HG02973 (cell line): Measurements from ENCODE around the gene ZNF462.
A peak's percentile ranks its signal among the peaks of the same experiment; 100 is the strongest.

Experiments
- ATAC-seq: cut with Tn5 transposase; IDR thresholded peaks from one replicate; pipeline ENCODE4 v1.9.1; 2021; ENCODE audit warnings: moderate library complexity; ENCODE audit not compliant: unreplicated experiment

Gene ZNF462

DNA sequence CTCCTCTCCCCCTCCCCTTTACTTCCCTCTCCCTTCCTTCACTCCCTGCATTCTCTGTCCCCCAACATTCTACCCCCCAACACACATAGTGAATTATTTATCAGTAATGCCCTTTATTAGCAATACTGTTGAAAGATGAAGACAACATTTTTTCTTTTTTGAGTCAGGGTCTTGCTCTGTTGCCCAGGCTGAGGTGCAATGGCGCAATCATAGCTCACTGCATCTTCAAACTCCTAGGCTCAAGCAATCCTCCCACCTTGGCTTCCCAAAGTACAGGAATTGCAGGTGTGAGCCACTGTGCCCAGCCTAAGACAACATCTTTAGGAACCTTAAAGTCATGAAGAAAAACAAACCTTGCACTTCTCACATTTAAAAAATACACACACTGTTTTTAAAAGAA lies 130.6 kb downstream of the ZNF462 start:
- ATAC-seq = no peak

GRCh38 chr9:106994463-106994862 lies 131.5 kb downstream of the ZNF462 start:
- ATAC-seq = no peak

DNA sequence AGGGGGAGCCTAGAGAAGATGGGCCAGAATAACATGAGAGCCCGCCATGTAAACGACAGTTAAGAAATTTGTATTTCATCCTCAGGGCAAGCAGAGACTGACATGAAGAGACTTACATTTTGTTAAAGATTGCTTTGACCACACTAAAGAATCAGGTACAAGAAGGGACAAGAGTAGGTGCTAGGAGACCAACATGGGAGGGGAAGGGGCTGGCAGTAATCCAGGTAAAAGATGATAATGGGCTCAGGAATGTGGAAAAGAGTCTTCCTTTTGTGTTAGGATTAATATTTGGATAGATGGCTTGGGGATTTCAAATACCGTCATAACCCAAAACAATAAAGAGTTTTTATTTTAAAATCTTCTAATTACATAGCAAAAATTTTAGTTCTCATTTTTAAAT lies 137.3 kb downstream of the ZNF462 start:
- no peak for ATAC-seq

DNA sequence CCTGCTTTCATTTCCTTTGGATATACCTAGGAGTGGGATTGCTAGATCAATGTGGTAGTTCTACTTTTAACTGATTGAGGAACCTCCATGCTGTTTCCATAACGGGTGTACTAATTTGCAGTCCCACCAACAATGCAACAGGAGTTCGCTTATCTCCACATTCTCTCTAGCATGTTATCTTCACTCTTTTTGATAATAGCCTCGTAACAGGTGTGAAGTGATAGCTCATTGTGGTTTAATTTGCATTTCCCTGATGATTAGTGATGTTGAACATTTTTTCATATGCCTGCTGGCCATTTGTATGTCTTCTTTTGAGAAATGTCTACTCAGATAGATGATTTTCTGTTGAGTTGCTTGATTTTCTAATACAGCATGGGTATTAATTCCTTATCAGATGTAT lies 142.2 kb downstream of the ZNF462 start:
- no peak for ATAC-seq

- ATAC-seq = no peak
These were observed 144.4 kb downstream of the ZNF462 start for GRCh38 chr9:107007402-107007801.

- no peak for ATAC-seq
These were observed 145.0 kb downstream of the ZNF462 start for GRCh38 chr9:107008011-107008410.

DNA sequence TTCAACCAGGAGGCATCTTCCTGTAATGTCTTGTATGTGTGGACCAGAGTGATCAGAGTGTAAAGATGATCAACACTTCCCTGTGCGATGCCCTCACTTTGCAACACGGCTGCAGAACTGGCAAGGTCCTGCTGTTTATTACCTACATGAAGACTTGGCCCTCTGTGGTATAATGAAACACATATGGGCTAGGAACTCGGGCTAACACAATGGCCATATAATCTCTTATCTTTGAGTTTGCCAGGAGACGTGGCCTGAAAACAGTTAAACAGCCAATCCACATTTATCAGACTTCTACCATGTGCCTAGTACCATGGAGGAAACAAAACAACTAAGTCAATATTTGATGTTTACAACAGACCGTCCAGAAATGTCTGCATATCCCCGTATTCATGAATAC lies 145.5 kb downstream of the ZNF462 start:
- ATAC-seq = no peak

- no peak for ATAC-seq
These were observed 153.4 kb downstream of the ZNF462 start for GRCh38 chr9:107016383-107016782.

DNA sequence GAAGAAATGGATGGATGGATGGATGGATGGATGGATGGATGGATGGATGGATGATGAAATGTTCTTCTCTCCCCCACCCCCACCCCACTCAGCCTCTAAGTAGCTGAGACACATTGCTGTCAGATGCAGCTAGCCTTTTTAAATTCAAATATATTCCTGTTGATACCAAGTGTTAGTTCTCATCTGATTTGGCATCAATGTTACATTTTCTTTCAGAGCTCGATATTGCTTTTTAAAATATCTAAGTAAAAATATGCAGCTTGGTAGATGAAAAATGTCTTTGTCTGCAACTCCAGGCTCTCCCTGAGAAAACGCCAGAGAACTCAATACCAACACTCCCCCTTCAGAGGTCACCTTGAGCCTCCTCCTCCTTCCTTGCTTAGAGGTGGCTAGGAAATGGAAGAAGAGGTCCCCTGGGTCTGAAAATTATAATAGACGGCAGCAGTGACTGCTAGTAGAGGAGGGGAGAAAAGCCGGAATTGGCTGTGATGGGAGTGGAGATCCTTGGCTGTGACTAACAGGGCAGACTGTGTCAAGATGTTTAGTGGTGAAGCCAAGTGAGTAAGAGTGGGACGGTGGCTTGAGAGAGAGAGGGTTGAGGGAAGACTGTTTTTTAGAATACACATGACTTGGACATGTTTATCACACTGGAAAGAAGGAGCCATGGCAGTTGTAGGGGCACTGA lies 156.0 kb downstream of the ZNF462 start:
- ATAC-seq = no peak

DNA sequence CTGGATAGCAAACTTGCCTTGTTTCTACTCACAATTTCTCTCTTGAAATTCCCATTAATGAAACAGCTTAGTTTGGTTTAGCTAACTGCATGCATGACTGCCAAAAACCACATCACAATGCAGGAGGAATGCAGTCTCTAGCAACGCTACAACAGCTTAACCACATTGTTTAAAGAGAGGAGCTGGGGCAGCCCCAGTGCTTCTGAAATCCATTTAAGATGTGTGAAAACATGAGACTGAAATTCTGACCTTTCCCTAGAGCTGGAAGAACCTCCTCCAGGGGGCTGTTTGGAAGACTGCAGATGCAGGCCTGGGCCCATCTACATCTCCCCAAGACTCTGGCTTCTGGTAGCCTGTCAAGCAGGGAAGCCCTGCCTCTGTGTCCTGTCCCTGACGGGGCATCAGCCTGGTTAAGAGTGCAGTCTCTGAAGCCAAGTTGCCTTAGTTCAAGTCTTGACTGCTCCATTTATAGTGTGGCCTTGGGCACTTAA lies 157.1 kb downstream of the ZNF462 start:
- no peak for ATAC-seq

- peak; percentile 80 for ATAC-seq
These were observed 161.2 kb downstream of the ZNF462 start for GRCh38 chr9:107024193-107024592.

DNA sequence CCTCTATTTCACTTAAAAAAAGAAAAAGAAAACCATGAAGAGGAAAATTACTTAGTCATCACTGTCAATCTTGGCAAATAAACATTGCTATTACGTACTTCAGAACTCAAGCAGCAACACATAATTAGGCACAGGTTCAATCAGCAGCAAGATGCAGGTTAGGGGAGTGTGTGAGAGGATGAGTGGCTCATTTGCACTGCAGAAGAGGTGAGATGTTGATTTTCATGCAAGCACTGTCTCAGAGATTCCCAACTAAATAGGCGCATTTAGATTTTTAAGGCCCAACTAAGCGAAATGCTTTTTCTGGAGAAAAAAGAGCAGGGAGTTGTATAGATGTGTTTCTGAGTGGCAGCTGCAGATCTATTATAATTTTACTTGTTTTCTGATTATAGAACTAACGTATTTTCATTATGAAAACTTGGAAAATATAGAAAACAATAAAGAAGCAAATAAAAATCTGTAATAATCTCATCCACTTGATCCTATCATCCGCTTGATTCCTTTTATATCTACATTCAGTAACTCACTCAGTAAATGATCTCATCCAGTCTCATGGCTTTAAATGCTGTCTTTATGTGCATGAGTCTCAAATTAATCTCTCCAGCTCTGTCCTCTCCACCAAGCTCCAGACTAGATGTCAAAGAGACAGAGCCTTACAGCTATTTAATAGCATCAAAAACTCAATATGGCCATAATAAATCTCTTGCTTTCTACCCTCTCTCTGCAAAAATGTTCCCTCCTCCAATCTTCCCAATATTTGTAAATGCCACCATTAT lies 162.5 kb downstream of the ZNF462 start:
- ATAC-seq = no peak

GRCh38 chr9:107029146-107029545 lies 166.2 kb downstream of the ZNF462 start:
- ATAC-seq = no peak

- no peak for ATAC-seq
These were observed 171.0 kb downstream of the ZNF462 start for GRCh38 chr9:107033966-107034365.

- ATAC-seq = no peak
These were observed 171.9 kb downstream of the ZNF462 start for GRCh38 chr9:107034831-107035230.

DNA sequence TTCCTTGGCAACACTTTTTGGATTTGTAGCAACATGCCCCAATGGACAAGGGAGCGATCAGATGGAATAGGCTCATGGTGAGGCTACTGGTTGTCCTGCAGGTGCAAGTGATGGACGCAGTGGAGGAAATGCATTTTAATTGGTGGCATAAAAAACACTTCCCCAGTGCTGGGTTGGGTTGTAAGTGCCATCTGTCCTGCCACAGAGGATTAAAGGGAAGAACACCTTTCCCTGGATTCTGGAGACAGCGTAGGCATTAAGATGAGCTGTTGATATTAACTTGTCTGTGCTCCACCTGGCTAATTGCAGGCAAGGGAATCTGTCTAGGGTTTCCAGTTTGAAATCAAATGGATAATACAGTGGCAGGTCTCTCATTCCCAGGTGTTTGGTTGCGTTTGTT lies 173.4 kb downstream of the ZNF462 start:
- no peak for ATAC-seq

- no peak for ATAC-seq
These were observed 176.6 kb downstream of the ZNF462 start for GRCh38 chr9:107039542-107039941.

GRCh38 chr9:107042606-107043005 lies 179.6 kb downstream of the ZNF462 start:
- ATAC-seq = no peak

DNA sequence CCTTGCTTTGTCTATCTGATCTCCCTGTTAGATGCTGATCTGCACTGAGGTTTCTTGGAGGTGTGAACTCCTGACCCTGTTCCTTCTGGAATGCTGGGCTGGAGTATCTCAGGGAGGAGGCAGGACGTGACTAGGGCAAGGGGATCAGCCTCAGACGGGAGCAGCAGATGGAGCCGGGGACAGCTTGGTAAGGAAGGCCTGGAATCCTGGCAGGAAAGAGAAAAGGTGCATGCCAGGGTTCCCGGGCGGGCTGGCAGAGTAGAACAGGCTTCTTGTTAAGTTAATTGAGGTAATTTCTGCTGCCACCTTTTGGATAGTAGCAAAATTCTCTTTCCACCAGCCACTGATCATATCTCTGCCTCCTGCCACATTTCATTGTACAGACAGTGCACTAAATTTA lies 180.9 kb downstream of the ZNF462 start:
- no peak for ATAC-seq

- no peak for ATAC-seq
These were observed 181.9 kb downstream of the ZNF462 start for GRCh38 chr9:107044872-107045271.

DNA sequence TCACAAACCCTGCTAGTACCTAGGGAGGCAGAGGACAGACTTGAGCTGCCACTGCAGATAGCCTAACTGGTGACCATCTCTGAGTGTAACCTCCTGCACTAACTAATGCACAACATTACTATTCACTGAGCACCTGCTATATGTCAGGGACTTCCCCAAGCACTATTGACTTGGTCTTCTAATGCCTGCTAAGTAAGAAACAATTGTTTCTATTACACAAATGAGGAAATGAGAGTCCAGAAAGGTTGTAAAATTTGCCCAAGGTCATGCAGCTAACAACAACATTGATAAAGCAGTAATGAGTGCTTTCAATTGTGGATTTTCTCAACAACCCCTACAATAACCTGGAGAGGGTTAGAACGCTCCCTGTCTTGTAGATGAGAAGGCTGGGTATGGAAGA lies 183.7 kb downstream of the ZNF462 start:
- ATAC-seq = peak; percentile 93

DNA sequence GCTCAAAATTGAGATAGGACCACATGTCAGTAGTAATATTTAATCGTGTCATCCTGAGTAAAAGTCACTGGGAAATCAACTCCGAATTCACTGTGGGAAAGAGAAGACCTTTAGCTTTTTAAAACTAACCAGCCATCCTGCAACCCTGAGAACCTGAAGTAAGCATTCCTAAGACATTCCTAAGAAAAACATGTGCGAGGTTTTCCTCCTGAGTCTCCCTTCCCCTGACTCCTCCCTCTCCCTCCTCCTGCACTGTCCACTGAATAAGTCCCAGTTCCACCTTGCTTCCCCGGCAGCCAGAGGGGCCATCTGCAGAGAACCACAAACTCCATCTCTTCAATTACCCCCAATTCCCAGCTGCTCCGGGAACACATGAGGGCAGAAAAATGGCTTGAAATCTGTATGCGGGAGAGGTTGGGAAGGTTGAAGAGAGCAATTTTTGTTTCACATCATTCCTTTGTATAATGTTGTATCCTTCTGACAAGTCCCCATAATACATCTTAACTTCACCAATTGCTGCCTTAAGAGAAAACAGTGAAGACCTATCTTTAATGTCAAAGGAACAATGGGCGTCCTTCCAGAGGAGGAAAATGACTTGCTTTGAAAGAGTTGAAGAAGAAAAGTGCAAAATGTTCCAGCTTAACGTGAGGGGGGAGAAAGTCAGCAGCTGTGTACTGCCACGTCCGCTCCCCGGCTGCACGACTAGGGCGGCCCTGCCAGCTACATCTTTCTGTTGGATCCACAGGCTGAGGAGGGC lies 186.3 kb downstream of the ZNF462 start:
- no peak for ATAC-seq
